K562 (cell line): ENCODE measurements around the gene BTG2. TPM values are rescaled to one million over a fixed set of nuclear protein-coding genes. Genes with fewer than 3 reads are reported as not detected.

Experiments
- ARID1B ChIP-seq: fragments of 450-650 bp; IDR thresholded peaks from 2 replicates; pipeline ENCODE4 v1.6.1; 2016; ENCODE audit warnings: antibody characterized with exemption, mild to moderate bottlenecking, inconsistent platforms
- BRF1 ChIP-seq: IDR thresholded peaks from 3 replicates; pipeline ENCODE4 v1.6.1; 2011; ENCODE audit warnings: borderline replicate concordance, mild to moderate bottlenecking; ENCODE audit not compliant: insufficient read length; ENCODE audit errors: extremely low read depth
- CREM ChIP-seq: IDR thresholded peaks from 2 replicates; pipeline ENCODE4 v1.6.1; 2014; ENCODE audit warnings: antibody characterized with exemption, low read depth
- DACH1 ChIP-seq: fragments of 450-650 bp; IDR thresholded peaks from 2 replicates; pipeline ENCODE4 v1.6.1; 2018; ENCODE audit not compliant: partially characterized antibody
- HMBOX1 ChIP-seq: sonication (generic); IDR thresholded peaks from 2 replicates; pipeline ENCODE4 v1.6.1; 2016
- KHSRP ChIP-seq: fragments of 450-650 bp; IDR thresholded peaks from 2 replicates; pipeline ENCODE4 v1.6.1; 2017
- MCM2 ChIP-seq: fragments of 450-650 bp; IDR thresholded peaks from 2 replicates; pipeline ENCODE4 v1.6.1; 2017; ENCODE audit warnings: low read depth, mild to moderate bottlenecking
- MXI1 ChIP-seq: IDR thresholded peaks from 2 replicates; pipeline ENCODE4 v1.6.1; 2011; ENCODE audit warnings: low read depth, mild to moderate bottlenecking, improper control_type of control experiment, low read length
- POLR2AphosphoS5 ChIP-seq: IDR thresholded peaks from 2 replicates; pipeline ENCODE4 v1.6.1; 2011; ENCODE audit warnings: mild to moderate bottlenecking, low read depth, low read length, moderate library complexity; ENCODE audit not compliant: control insufficient read depth, insufficient read depth
- TFAP4 ChIP-seq: sonication (generic); formaldehyde crosslinking; IDR thresholded peaks from 2 replicates; pipeline ENCODE4 v1.8.0; 2022; ENCODE audit warnings: missing genetic modification reagents, mild to moderate bottlenecking, moderate library complexity, borderline replicate concordance
- ZBTB7A ChIP-seq: IDR thresholded peaks from 2 replicates; pipeline ENCODE4 v1.6.1; 2011; ENCODE audit warnings: low read depth, mild to moderate bottlenecking, low read length, moderate library complexity, borderline replicate concordance; ENCODE audit not compliant: control insufficient read depth
- ZKSCAN8 ChIP-seq: fragments of 200-800 bp; sonication (Bioruptor generic); IDR thresholded peaks from 2 replicates; pipeline ENCODE4 v1.6.1; 2016; ENCODE audit warnings: missing genetic modification characterization, missing compliant biosample characterization
- ZNF12 ChIP-seq: sonication (generic); formaldehyde crosslinking; IDR thresholded peaks from 2 replicates; pipeline ENCODE4 v1.4.0; 2020; ENCODE audit warnings: mild to moderate bottlenecking, missing genetic modification reagents
- polyA plus RNA-seq, 8 experiments: library from polyadenylated mRNA; depleted of rRNA in 4 of 8; stranded (reverse) in 5 of 8; unstranded in 3 of 8; fragments of >200 nt; fragmentation: Nextera tagmentation in 2 of 8; fragmentation: Illumina TruSeq in 1 of 8; extraction: Ambion mirVana in 2 of 8; extraction: Trizol in 1 of 8; gene quantifications; 2 replicates each; pipeline versions ENCODE4 v1.2.1 to v1.2.3, GENCODE V29; 2011 to 2014; ENCODE audit warnings: inconsistent platforms in 1 of 8, missing spikeins in 1 of 8
- total RNA-seq, 7 experiments: library from RNA; depleted of rRNA in 6 of 7; stranded (reverse); fragments of >200 nt in 6 of 7; fragmentation: Illumina TruSeq in 2 of 7; extraction: Trizol in 2 of 7; gene quantifications; 2 replicates each; pipeline versions ENCODE4 v1.2.1 to v1.2.3, GENCODE V29; 2011 to 2021; ENCODE audit warnings: low replicate concordance in 1 of 7
- TF ChIP-seq, protein P1 (sequence below): sonication (generic); formaldehyde crosslinking; IDR thresholded peaks from 2 replicates; pipeline ENCODE4 v1.4.0; 2020; ENCODE audit warnings: mild to moderate bottlenecking, missing genetic modification reagents
- TF ChIP-seq, protein P2 (sequence below): fragments of 250-450 bp; sonication (Bioruptor Pico); IDR thresholded peaks from 2 replicates; pipeline ENCODE4 v1.5.1; 2021; ENCODE audit warnings: mild to moderate bottlenecking
- TF ChIP-seq, protein P3 (sequence below): IDR thresholded peaks from 2 replicates; pipeline ENCODE4 v1.6.1; 2012; ENCODE audit warnings: low read depth, low read length, improper control_type of control experiment, borderline replicate concordance

Gene BTG2
- total and polyA plus RNA-seq, 9 of the 15 experiments (the other 6 are each of a cell fraction or from before 2014, with no cell fraction given) = 2.3 to 41.9 (median 8.7) TPM

DNA sequence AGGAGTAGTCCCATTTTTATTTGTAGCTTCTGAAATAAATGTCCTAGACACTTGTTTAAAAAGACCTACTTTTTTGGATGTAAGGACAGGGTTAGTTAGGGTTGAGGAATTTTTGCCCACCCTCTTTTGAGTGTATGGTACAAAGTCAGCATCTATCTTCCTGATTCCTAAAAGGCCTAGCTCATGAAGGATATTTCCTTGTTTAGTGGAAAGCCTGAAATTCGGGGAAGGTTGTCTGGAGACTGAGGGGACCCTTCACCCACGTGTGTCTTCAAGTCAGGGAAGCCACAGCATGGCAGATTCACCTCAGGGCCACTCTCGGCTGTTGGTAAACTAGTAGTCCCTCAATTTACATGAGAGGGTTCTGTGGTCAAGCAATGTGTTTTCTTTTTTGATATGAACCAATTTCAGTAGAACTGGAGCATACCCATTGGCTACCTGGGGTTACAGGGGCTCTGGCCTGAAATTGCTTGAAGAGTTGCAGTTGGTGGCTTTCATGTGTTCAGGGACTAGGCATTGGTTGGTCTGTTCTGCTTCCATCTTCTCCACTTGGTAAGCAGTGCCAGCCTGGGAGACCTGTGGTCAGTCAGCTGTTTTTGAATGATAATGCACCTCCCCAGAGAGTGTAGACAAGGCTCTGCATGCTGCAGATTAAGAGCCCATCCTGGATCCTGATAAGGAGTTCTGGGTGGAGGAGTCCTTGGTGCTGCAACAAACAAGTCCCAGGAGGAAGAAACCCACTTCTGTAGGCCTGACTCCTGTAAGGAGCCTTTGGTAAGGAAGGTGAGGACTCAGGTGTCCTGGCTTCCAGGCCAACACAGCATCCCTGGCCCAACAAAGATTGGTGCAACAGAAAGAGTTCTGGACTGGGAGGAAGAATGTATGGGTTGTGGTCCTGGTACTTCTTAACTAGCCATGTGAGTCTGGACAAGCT lies 6.3 kb downstream of the BTG2 start (continued):
- TF ChIP-seq DACH1 (peak; percentile 99), ZBTB7A (peak; percentile 49; the same call in 1 of the 2 replicates), ARID1B (peak; percentile 99), KHSRP (peak; percentile 30; the same call in 1 of the 2 replicates), ZKSCAN8 (CRISPR knock-in tag) (peak; percentile 90; the same call in 1 of the 2 replicates), ZNF12 (peak; percentile 98), CREM (peak; percentile 77), MXI1 (peak; percentile 65; the same call in 1 of the 2 replicates), HMBOX1 (peak; percentile 94), POLR2AphosphoS5 (peak; percentile 99), MCM2 (no peak), TFAP4 (CRISPR knock-in tag) (peak; percentile 100), BRF1 (no peak)
- TF ChIP-seq, protein P1, sequence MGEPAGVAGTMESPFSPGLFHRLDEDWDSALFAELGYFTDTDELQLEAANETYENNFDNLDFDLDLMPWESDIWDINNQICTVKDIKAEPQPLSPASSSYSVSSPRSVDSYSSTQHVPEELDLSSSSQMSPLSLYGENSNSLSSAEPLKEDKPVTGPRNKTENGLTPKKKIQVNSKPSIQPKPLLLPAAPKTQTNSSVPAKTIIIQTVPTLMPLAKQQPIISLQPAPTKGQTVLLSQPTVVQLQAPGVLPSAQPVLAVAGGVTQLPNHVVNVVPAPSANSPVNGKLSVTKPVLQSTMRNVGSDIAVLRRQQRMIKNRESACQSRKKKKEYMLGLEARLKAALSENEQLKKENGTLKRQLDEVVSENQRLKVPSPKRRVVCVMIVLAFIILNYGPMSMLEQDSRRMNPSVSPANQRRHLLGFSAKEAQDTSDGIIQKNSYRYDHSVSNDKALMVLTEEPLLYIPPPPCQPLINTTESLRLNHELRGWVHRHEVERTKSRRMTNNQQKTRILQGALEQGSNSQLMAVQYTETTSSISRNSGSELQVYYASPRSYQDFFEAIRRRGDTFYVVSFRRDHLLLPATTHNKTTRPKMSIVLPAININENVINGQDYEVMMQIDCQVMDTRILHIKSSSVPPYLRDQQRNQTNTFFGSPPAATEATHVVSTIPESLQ (CRISPR knock-in tag) = 0 out of 2 replicates have a peak, but pooled peaks have one; percentile 5
- TF ChIP-seq, protein P2, sequence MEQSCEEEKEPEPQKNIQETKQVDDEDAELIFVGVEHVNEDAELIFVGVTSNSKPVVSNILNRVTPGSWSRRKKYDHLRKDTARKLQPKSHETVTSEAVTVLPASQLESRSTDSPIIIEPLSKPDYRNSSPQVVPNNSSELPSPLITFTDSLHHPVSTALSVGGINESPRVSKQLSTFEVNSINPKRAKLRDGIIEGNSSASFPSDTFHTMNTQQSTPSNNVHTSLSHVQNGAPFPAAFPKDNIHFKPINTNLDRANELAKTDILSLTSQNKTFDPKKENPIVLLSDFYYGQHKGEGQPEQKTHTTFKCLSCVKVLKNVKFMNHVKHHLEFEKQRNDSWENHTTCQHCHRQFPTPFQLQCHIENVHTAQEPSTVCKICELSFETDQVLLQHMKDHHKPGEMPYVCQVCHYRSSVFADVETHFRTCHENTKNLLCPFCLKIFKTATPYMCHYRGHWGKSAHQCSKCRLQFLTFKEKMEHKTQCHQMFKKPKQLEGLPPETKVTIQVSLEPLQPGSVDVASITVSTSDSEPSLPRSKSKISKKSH (CRISPR knock-in tag) = no peak
- TF ChIP-seq, protein P3, sequence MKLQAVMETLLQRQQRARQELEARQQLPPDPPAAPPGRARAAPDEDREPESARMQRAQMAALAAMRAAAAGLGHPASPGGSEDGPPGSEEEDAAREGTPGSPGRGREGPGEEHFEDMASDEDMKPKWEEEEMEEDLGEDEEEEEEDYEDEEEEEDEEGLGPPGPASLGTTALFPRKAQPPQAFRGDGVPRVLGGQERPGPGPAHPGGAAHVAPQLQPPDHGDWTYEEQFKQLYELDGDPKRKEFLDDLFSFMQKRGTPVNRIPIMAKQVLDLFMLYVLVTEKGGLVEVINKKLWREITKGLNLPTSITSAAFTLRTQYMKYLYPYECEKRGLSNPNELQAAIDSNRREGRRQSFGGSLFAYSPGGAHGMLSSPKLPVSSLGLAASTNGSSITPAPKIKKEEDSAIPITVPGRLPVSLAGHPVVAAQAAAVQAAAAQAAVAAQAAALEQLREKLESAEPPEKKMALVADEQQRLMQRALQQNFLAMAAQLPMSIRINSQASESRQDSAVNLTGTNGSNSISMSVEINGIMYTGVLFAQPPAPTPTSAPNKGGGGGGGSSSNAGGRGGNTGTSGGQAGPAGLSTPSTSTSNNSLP = 0 out of 2 replicates have a peak, but pooled peaks have one; percentile 68
